Measurements from ENCODE around the gene ST6GALNAC3.

ST6GALNAC3 gene

DNA sequence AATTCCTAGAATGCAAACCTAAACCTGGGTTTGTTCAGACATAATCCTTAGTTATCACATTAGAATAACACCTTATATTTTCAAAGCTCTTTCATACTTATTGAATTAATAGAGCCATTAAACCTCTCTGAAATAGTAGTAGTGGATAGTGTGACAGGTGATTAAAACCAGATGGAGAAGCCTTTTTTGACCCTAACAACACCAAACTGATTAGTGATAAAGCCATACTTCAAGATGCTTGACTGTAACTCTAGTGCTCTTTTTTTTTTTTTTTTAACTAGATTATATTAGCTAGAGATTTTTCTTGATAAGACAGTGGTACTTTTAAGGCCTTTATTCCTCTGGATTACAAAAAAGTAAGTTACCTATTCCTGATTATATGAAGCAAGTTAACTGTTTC, 190.1 kb downstream of the ST6GALNAC3 start:
- Histone ChIP-seq H3K27ac (no peak overlapping the region), H3K4me3 (no peak overlapping the region)

- H3K4me3 ChIP-seq, result no peak overlapping the region
- H3K27ac ChIP-seq, result peak overlapping the region in 2 of 21 experiments; percentile 21 to 68
These were observed 192.2 kb downstream of the ST6GALNAC3 start for GRCh38 chr1:76266762-76267161.

DNA sequence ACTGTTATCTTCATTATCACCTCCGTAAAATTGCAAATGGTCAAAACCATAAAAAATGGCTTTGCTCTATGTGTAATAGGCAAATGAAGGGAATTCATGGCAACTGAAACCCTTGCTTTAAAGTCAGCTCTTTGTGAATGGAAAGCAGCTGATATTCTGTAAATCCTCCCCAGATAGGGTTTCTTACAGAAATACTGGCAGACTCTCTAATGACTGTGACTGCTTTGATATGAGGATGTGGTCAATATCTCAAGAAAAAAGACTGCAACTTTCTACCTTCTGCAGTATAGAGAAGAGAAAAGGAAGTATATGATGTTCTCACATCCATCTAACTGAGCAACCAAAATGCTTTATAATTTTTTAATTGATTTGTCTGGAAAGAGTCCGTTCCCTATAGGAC, 193.1 kb downstream of the ST6GALNAC3 start:
- Histone ChIP-seq H3K27ac (peak overlapping the region in 2 of 21 experiments; percentile 21 to 71), H3K4me3 (no peak overlapping the region)

DNA sequence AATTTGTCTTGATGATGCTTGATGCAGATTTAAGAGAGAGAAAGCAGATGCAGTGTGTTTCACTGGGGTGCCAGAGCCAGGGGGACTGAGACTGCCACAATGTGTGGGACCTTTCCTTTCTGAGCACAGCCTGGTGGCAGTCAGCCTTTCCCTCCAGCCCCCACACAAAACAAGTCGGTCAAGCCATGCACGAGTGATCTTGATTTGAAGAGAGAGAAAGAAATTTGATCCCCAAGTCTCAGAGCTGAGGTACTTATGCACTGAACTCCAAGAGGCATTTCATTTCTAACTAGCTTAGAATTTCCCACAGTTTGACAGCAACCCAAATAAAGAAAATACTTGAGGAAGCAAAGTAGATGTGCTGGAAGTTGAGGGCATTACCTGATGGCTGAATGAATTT, 193.8 kb downstream of the ST6GALNAC3 start:
- Histone ChIP-seq H3K27ac (peak overlapping the region in 7 of 21 experiments; percentile 25 to 71 (median 37)), H3K4me3 (no peak overlapping the region)

- Histone ChIP-seq H3K4me3 (no peak overlapping the region), H3K27ac (peak overlapping the region in 6 of 21 experiments; percentile 29 to 71 (median 46))
These were observed 194.6 kb downstream of the ST6GALNAC3 start for GRCh38 chr1:76269155-76269554.

DNA sequence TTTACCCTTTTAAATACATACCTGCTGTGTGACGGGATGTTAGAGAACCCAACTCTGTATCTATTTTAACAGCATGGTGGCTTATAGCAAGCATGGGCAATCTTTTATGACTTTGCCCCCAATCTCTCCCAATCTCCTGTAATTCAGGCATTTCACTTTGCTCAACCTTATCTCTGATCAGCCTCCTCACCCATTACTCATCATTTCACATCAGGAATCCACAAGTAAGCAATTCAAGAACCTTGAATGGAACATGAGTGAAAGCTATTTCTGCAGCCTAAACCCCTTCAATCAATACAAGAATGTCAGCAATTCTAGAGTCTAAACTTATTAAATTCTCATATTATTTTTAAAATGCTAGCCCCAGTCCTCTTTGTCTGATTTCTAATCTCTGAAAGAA, 199.8 kb downstream of the ST6GALNAC3 start:
- no peak overlapping the region for H3K4me3 ChIP-seq
- no peak overlapping the region for H3K27ac ChIP-seq

DNA sequence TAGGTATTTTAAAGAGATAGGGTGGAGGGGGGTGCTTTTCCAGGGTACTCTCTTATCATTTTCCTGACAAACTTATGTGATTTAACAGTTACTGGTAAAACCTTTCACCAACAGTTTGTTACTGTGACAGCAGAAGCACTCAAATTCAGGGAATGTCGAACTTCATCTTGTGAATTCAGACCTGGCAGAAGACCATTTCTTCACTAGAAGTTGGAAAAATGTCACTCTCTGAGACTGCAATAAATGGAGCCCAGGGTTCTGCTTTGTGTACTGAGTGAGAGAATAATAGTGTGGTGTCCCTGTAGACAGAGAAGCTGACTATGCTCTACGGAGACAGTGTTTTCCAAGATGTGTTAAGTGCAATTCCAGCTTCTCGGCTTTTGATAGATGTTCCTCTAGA, 200.2 kb downstream of the ST6GALNAC3 start:
- Histone ChIP-seq H3K27ac (no peak overlapping the region), H3K4me3 (no peak overlapping the region)

DNA sequence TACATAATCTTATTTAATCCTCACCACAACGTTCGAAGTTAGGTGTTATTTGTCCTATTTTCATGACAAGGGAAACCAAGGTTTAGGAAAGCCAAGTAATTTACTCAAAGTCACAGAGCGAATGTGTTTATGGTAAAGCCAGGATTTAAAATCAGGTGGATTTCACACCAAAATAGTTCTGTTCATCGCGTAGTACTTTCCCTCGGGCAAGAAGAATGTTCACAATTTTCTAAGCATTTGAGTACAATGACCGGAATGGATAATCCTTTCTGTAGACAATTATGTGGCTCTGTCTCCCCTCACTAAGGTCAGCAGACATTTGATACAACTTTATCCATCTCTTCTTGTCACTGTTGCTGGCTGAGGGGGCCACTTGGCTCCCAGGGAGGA, 204.2 kb downstream of the ST6GALNAC3 start:
- Histone ChIP-seq H3K4me3 (no peak overlapping the region), H3K27ac (no peak overlapping the region)

DNA sequence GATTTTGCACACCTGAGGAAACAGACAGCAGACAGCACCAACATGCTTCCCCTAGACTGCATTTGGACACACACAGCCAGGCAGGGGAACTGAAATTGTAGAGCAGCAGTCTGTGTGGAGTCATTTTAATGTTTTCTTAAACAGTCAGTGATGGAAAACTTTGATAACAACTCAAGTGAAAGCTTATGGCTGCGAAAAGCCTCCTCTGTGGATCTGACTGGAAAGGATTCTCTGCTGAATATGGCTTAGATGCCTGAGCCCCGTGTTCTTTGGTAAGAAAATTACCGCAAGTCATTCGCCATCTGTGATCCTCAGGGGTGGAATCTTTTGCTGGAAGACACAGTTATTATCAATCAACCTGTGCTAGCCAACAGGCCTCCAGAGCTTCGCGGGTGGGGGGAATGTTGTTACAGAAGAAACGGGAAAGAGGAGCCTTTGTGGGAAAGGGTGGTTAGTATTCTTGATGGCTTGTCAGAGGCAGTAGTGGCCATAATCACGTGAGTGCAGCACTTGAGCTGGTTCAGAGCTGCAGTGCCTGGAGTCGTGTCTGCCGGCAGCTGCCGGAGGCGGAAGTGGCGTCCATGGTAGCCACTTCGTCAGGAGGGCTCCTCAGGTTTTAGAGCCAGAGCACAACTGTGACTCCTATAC, 204.7 kb downstream of the ST6GALNAC3 start:
- H3K4me3 ChIP-seq, result no peak overlapping the region
- no peak overlapping the region for H3K27ac ChIP-seq

GRCh38 chr1:76281306-76281705, 206.8 kb downstream of the ST6GALNAC3 start:
- Histone ChIP-seq H3K27ac (no peak overlapping the region), H3K4me3 (no peak overlapping the region)

- H3K4me3 ChIP-seq, result no peak overlapping the region
These were observed 210.3 kb downstream of the ST6GALNAC3 start for GRCh38 chr1:76284842-76285241.

DNA sequence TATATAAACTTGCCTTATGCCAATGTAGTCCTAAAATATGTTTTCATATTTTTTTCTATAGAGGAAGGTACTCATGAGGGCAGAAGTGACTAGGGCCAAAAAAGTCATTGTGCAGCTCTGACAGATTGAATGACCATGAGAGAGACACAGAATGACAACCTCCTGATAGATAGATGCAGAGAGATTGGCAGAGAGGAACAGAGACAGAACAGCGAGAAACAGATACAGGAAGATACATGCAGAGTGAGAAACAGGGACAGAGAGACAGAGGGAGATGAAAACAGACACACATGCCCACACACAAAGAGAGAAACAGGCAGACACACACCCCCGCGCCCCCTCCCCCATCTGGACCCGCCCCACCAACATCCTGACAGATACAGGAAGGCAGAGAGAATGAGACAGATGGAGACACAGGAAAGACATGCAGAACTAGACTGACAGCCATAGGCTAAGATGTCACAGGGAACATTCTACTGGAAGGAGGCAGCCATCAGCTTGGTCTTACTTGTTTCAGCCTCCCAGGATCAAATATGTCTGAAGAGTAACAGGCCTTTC, 211.1 kb downstream of the ST6GALNAC3 start:
- H3K4me3 ChIP-seq, result no peak overlapping the region
- no peak overlapping the region for H3K27ac ChIP-seq

More at GRCh38 chr1:76284842-76285241, 210.3 kb downstream of the ST6GALNAC3 start:
- H3K27ac ChIP-seq, result no peak overlapping the region

GRCh38 chr1:76287917-76288316, 213.4 kb downstream of the ST6GALNAC3 start:
- Histone ChIP-seq H3K4me3 (no peak overlapping the region), H3K27ac (no peak overlapping the region)

DNA sequence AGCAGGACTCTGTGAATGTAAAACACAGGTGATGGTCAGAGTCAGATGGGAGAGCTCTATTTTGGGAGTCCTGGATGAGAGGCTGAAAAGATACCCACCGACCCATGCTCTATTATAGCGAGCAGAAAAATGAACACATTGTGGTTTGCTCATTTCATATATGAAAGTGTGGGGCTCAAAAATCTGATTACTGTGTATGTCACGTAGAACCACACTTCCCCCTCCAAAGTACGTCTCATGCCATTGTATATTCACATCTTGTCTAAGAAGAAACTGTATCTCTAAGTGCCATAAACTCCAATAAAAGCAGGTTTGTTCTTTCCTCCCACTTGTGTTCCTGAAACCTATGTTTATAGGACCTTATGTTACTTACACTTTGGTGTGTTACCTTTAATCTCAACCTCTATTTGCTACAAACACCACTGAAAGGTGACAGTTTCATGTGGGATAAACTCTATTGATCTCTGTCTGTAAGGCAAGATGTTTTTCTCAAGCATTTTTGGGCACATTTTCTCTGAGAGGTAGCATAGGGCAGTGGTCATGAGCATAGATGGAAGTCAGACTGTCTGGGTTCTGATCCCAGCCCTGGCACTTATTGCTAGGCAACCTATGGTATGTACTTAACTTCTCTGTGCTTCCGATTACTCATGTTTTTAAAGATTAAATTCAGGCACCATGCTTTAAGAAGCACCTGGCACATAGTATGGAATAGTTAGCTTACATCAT, 214.4 kb downstream of the ST6GALNAC3 start:
- no peak overlapping the region for H3K27ac ChIP-seq
- H3K4me3 ChIP-seq, result no peak overlapping the region

DNA sequence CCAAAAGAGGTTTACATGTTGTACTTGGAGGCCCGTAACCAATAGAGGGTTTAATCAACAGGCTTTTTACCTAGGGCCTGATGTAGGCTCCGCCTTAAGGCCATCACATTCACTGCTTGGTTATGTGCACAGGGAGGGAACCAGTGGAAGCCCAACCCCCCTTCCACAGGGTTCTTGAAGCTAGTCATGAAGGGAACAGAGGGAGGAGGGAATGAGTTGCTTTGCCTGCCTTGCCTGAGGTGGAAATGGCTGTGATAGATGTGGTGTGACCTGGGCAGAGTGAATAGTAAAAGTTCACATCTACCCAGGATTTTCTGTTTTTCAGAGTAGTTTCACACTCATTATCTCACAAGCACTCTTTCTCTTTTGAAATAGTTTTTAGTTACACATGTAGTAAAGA, 215.1 kb downstream of the ST6GALNAC3 start:
- H3K27ac ChIP-seq, result no peak overlapping the region
- H3K4me3 ChIP-seq, result no peak overlapping the region

- H3K4me3 ChIP-seq, result no peak overlapping the region
- H3K27ac ChIP-seq, result peak overlapping the region in 1 of 21 experiments; percentile 17
These were observed 215.7 kb downstream of the ST6GALNAC3 start for GRCh38 chr1:76290271-76290670.

DNA sequence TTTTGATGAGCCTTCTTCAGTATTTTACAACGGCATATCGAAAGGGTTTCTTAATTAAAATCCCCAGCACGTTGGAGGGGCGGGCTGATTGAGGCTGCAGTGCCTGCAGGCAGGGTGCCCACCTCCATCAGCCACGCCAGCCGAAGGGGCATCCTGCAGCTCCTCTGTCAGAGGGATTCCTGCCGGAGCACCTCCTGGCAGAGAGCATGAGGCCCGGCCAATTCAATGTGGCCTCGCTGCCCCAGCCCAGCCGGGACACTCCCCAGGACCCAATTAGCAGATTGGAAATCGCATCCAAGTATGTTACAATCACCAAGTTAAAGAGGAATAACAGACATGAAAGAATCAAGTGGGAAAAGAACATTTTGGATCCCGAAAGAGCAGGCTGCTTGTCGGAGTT, 216.6 kb downstream of the ST6GALNAC3 start:
- no peak overlapping the region for H3K27ac ChIP-seq
- H3K4me3 ChIP-seq, result no peak overlapping the region

GRCh38 chr1:76291737-76292136, 217.2 kb downstream of the ST6GALNAC3 start:
- H3K27ac ChIP-seq, result no peak overlapping the region
- no peak overlapping the region for H3K4me3 ChIP-seq

DNA sequence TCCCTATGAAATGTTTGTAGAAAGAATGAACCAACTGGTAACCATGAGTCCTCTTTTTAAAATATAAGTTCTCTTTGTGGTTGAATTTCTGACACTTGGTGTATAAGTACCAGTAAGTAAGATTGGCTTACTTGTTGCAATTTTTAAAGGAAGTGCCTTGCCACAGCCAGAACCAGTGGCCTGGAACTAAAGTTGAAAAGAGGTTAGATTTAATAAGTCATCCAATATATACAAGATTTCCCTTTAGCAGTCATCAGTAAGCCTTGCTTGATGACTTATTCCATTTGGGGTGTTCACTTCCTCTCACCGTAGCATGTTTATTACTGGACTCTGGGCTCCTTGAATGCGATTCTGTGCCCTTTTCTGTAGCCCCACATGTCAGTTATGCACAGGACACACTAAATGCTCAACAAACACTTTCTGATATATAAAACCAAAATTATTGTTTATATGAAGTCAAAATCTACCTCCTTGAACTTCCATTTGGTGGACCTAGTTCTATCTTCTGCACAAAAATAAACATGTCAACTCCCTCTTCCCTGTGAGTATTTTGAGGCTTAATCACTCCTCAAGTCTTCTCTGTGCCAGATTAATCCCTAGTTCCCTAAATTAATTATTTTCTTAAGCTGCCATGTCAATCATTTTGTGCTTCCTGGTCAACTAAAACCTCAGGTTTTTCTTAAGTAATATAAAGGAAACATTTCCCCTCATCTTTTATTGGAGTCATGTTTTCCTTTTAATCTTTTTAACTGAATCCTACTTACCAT, 218.1 kb downstream of the ST6GALNAC3 start:
- Histone ChIP-seq H3K27ac (peak overlapping the region in 1 of 21 experiments; percentile 75), H3K4me3 (no peak overlapping the region)

- no peak overlapping the region for H3K4me3 ChIP-seq
- H3K27ac ChIP-seq, result peak overlapping the region in 3 of 21 experiments; percentile 24 to 75 (median 57)
These were observed 219.3 kb downstream of the ST6GALNAC3 start for GRCh38 chr1:76293831-76294230.

Data from skin epidermis (tissue), 12 donors.